GM12865 (cell line): Measurements from ENCODE around the gene ETS2.
A peak's percentile ranks its signal among the peaks of the same experiment; 100 is the strongest.
"Not testable (repeated sequence)": the region's sequence is repeated elsewhere in the genome, so short reads cannot be mapped to it uniquely, and the experiment has no call there.

Source experiments
- DNase-seq: peaks from one replicate; pipeline ENCODE4 v3.0.0; 2010; ENCODE audit warnings: low read depth
- H3K4me3 ChIP-seq: 2 replicates; pipeline ENCODE4 v1.5.1; 2011; ENCODE audit warnings: mild to moderate bottlenecking, low read depth, low read length, control low read depth
- CTCF ChIP-seq: IDR thresholded peaks from 2 replicates; pipeline ENCODE4 v1.5.1; 2011; ENCODE audit warnings: low read length, control low read depth, low read depth, inconsistent platforms; ENCODE audit not compliant: insufficient read depth; ENCODE audit errors: missing control alignments

The ETS2 gene

GRCh38 chr21:38825269-38825668 is 19.5 kb downstream of the ETS2 start:
- no peak for DNase-seq
- H3K4me3 ChIP-seq = no peak overlapping the region
- no peak for TF ChIP-seq CTCF

GRCh38 chr21:38825921-38826320 is 20.2 kb downstream of the ETS2 start:
- no peak for DNase-seq
- TF ChIP-seq CTCF = no peak
- H3K4me3 ChIP-seq = no peak overlapping the region

GRCh38 chr21:38828111-38828510 is 22.4 kb downstream of the ETS2 start:
- H3K4me3 ChIP-seq, DNase-seq: not testable (repeated sequence)

- no peak for DNase-seq
- no peak for TF ChIP-seq CTCF
- no peak overlapping the region for H3K4me3 ChIP-seq
Observed at GRCh38 chr21:38830671-38831525, 25.2 kb downstream of the ETS2 start.

- no peak overlapping the region for H3K4me3 ChIP-seq
- peak; percentile 56 for DNase-seq
- TF ChIP-seq CTCF = no peak
Observed at GRCh38 chr21:38831526-38832467, 26.1 kb downstream of the ETS2 start.

- no peak overlapping the region for H3K4me3 ChIP-seq
- no peak for TF ChIP-seq CTCF
- no peak for DNase-seq
Observed at GRCh38 chr21:38832664-38833063, 26.9 kb downstream of the ETS2 start.

GRCh38 chr21:38833117-38833516 is 27.4 kb downstream of the ETS2 start:
- no peak overlapping the region for H3K4me3 ChIP-seq
- no peak for DNase-seq
- no peak for TF ChIP-seq CTCF
